ENCODE measurements around the gene KSR2. TPM values are rescaled to one million over a fixed set of nuclear protein-coding genes. Genes with fewer than 3 reads are reported as not detected.
"Not testable (repeated sequence)": the region's sequence is repeated elsewhere in the genome, so short reads cannot be mapped to it uniquely, and the experiment has no call there.

KSR2 gene
- total RNA-seq, 1 donor from 2014 or later: 0.47 TPM

DNA sequence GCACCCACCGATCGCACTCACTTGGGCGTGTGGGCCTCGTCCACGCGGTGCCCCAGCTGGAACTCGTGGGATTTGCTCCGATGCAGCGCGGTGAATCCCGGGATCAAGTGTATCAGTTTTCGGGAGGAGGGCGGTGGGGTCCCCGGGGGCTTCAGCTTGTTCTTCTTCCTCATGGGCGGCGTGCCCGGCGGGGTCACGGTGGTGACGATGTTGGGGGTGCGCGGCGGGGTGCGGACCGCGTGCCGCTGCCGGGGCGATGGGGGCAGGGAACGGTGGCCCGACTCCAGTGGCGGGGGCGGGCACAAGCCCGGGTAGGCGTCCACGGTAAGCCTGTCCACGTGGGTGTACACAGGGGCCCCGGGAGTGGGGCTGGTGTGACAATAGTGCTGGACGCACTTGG is 207.8 kb downstream of the KSR2 start:
- no peaks in the 10 kb centered on the region for H3K9me3 Mint-ChIP-seq (ENCODE audit: unreplicated experiment)
- no peak for DNase-seq
- TF ChIP-seq, protein P1, sequence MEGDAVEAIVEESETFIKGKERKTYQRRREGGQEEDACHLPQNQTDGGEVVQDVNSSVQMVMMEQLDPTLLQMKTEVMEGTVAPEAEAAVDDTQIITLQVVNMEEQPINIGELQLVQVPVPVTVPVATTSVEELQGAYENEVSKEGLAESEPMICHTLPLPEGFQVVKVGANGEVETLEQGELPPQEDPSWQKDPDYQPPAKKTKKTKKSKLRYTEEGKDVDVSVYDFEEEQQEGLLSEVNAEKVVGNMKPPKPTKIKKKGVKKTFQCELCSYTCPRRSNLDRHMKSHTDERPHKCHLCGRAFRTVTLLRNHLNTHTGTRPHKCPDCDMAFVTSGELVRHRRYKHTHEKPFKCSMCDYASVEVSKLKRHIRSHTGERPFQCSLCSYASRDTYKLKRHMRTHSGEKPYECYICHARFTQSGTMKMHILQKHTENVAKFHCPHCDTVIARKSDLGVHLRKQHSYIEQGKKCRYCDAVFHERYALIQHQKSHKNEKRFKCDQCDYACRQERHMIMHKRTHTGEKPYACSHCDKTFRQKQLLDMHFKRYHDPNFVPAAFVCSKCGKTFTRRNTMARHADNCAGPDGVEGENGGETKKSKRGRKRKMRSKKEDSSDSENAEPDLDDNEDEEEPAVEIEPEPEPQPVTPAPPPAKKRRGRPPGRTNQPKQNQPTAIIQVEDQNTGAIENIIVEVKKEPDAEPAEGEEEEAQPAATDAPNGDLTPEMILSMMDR (IDR thresholded peaks at IDR 0.05; ENCODE audit: partially characterized antibody, unreplicated experiment): no peak

DNA sequence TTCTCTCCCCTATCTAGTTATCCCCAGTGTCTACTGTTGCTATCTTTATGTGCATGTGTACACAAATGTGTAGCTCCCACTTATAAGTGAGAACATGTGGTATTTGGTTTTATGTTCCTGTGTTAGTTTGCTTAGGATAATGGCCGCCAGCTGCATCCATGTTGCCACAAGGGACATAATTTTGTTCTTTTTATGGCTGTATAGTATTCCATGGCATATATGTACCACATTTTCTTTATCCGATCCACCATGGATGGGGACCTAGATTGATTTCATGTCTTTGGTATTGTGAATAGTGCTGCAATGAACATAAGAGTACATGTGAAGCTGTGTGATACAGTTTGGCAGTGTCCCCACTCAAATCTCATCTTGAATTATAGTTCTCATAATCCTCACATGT is 218.1 kb downstream of the KSR2 start:
- Mint-ChIP-seq H3K4me3 (ENCODE audit: unreplicated experiment) (no peak overlapping the region), H3K4me1 (ENCODE audit: low read depth, unreplicated experiment) (no peaks in the 10 kb centered on the region), H3K27ac (ENCODE audit: unreplicated experiment) (no peak overlapping the region), H3K36me3 (ENCODE audit: unreplicated experiment) (no peaks in the 10 kb centered on the region), H3K27me3 (ENCODE audit: unreplicated experiment) (no peaks in the 10 kb centered on the region), H3K9me3 (ENCODE audit: unreplicated experiment) (no peaks in the 10 kb centered on the region)
- no peak for DNase-seq
- TF ChIP-seq, protein P1 (IDR thresholded peaks at IDR 0.05; ENCODE audit: partially characterized antibody, unreplicated experiment): no peak

More for the DNA sequence above, 207.8 kb downstream of the KSR2 start:
- no peaks in the 10 kb centered on the region for H3K27me3 Mint-ChIP-seq (ENCODE audit: unreplicated experiment)
- no peaks in the 10 kb centered on the region for H3K4me1 Mint-ChIP-seq (ENCODE audit: low read depth, unreplicated experiment)
- no peak overlapping the region for H3K27ac Mint-ChIP-seq (ENCODE audit: unreplicated experiment)
- no peak overlapping the region for H3K4me3 Mint-ChIP-seq (ENCODE audit: unreplicated experiment)
- H3K36me3 Mint-ChIP-seq (ENCODE audit: unreplicated experiment): peaks cover 7% of the 10 kb centered on the region

DNA sequence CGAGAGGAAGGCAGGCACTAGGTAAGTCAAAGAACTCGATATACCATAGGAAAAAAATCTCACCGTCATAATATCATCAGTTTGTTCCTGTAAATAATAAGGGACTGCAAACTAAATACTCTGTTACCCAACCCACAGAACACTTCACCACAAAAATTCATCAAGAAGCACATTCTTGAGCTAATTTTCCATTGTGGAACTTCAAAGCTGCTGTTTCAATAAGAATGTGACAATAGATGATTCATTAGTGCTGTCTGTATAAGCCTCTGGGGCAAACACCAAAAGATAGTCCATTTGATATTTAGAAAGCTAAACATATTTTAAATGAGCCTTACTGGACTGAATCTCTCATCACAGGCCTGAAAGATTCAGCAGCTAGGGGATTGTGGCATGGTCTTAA is 219.4 kb downstream of the KSR2 start:
- Mint-ChIP-seq H3K27ac (ENCODE audit: unreplicated experiment) (no peak overlapping the region), H3K36me3 (ENCODE audit: unreplicated experiment) (no peaks in the 10 kb centered on the region), H3K4me1 (ENCODE audit: low read depth, unreplicated experiment) (no peaks in the 10 kb centered on the region), H3K27me3 (ENCODE audit: unreplicated experiment) (no peaks in the 10 kb centered on the region), H3K9me3 (ENCODE audit: unreplicated experiment) (no peaks in the 10 kb centered on the region), H3K4me3 (ENCODE audit: unreplicated experiment) (no peak overlapping the region)
- no peak for DNase-seq
- TF ChIP-seq, protein P1 (IDR thresholded peaks at IDR 0.05; ENCODE audit: partially characterized antibody, unreplicated experiment): no peak

DNA sequence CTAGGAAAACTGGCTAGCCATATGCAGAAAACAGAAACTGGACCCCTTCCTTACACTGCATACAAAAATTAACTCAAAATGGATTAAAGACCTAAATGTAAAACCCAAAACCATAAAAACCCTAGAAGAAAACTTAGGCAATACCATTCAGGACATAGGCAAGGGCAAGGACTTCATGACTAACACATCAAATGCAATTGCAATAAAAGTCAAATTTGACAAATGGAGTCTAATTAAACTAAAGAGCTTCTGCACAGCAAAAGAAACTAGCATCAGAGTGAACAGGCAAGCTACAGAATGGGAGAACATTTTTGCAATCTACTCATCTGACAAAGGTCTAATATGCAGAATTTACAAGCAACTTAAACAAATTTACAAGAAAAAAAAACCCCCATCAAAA is 222.4 kb downstream of the KSR2 start:
- not testable (repeated sequence) for DNase-seq; H3K9me3 Mint-ChIP-seq (ENCODE audit: unreplicated experiment); H3K4me1 Mint-ChIP-seq (ENCODE audit: low read depth, unreplicated experiment); H3K27me3 Mint-ChIP-seq (ENCODE audit: unreplicated experiment); H3K36me3 Mint-ChIP-seq (ENCODE audit: unreplicated experiment); H3K4me3 Mint-ChIP-seq (ENCODE audit: unreplicated experiment); H3K27ac Mint-ChIP-seq (ENCODE audit: unreplicated experiment)

DNA sequence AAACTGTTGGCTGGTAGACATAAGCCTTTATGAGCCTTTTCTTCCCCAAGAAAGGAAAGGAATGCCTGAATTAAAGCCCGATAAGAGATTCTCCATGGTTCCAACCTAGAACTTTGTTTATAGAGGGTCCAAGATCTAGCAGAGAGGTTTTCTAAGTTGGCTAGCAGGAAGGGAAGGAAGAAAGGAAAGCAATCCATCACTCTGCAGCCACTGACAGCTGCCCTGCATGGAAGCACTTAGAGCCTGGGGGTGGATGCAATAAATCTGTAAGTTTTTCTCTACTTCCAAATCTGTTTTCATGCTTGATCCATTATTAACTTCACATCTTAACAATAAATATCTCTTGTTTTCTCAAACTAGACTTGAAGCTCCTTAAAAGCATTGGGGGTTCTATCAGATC is 224.4 kb downstream of the KSR2 start:
- TF ChIP-seq, protein P1 (IDR thresholded peaks at IDR 0.05; ENCODE audit: partially characterized antibody, unreplicated experiment): no peak
- Mint-ChIP-seq H3K27me3 (ENCODE audit: unreplicated experiment) (no peaks in the 10 kb centered on the region), H3K27ac (ENCODE audit: unreplicated experiment) (no peak overlapping the region), H3K4me3 (ENCODE audit: unreplicated experiment) (no peak overlapping the region), H3K4me1 (ENCODE audit: low read depth, unreplicated experiment) (no peaks in the 10 kb centered on the region), H3K9me3 (ENCODE audit: unreplicated experiment) (no peaks in the 10 kb centered on the region), H3K36me3 (ENCODE audit: unreplicated experiment) (no peaks in the 10 kb centered on the region)
- DNase-seq: no peak

DNA sequence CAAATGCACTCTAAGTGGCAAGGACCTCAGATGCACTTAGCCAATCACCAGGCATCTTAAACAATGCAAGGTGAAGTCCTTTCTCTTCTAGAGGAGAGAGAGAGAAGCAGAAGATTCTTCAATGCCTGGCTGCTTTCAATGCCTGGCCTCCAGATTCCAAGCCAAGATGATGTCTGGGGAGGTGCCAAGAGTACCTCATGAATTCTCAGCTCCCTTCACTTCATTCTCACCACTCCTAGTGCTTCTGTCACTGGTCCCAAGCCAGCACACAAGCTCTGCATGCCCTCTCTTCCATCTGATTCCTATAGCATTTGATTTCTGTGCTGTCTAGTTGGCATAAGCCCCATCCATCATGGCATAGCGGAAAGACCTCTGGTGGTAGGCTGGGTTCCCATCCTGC is 225.0 kb downstream of the KSR2 start:
- Mint-ChIP-seq H3K4me3 (ENCODE audit: unreplicated experiment) (no peak overlapping the region), H3K27me3 (ENCODE audit: unreplicated experiment) (no peaks in the 10 kb centered on the region), H3K4me1 (ENCODE audit: low read depth, unreplicated experiment) (no peaks in the 10 kb centered on the region), H3K36me3 (ENCODE audit: unreplicated experiment) (no peaks in the 10 kb centered on the region), H3K9me3 (ENCODE audit: unreplicated experiment) (no peaks in the 10 kb centered on the region), H3K27ac (ENCODE audit: unreplicated experiment) (no peak overlapping the region)
- TF ChIP-seq, protein P1 (IDR thresholded peaks at IDR 0.05; ENCODE audit: partially characterized antibody, unreplicated experiment): no peak
- no peak for DNase-seq
